Neutrophil (primary cell): Measurements from ENCODE around the gene WARS2.

ENCODE experiments used
- H3K27ac ChIP-seq: fragments of 200-600 bp; sonication (generic); 2 replicates; pipeline ENCODE4 v1.5.1; 2016; ENCODE audit warnings: mild to moderate bottlenecking, moderate library complexity
- H3K27me3 ChIP-seq: fragments of 200-600 bp; sonication (generic); 2 replicates; pipeline ENCODE4 v1.6.0; 2016; ENCODE audit warnings: mild to moderate bottlenecking
- H3K36me3 ChIP-seq: fragments of 200-600 bp; sonication (generic); 2 replicates; pipeline ENCODE4 v1.5.1; 2017
- H3K4me1 ChIP-seq, 2 experiments: fragments of 200-600 bp in 1 of 2; sonication (generic) in 1 of 2; 1 replicate in 1 of 2; 2 replicates in 1 of 2; pipeline versions ENCODE4 v1.5.1 to v1.6.1; 2013 to 2016; ENCODE audit warnings: low read depth in 1 of 2, low read length in 1 of 2, mild to moderate bottlenecking in 1 of 2, moderate library complexity in 1 of 2; ENCODE audit not compliant: control insufficient read depth in 1 of 2, insufficient read depth in 1 of 2
- H3K4me3 ChIP-seq, 2 experiments: fragments of 200-600 bp in 1 of 2; sonication (generic) in 1 of 2; 1 replicate in 1 of 2; 2 replicates in 1 of 2; pipeline ENCODE4 v1.5.1; 2013 to 2016; ENCODE audit warnings: low read depth in 1 of 2, low read length in 1 of 2, mild to moderate bottlenecking in 1 of 2, moderate library complexity in 1 of 2
- H3K9me3 ChIP-seq: fragments of 200-600 bp; sonication (generic); 2 replicates; pipeline ENCODE4 v1.5.1; 2016
- TF ChIP-seq, protein P1 (sequence below): fragments of 200-600 bp; sonication (generic); IDR thresholded peaks from 2 replicates; pipeline ENCODE4 v1.5.1; 2016; ENCODE audit warnings: antibody characterized with exemption

Gene WARS2

DNA sequence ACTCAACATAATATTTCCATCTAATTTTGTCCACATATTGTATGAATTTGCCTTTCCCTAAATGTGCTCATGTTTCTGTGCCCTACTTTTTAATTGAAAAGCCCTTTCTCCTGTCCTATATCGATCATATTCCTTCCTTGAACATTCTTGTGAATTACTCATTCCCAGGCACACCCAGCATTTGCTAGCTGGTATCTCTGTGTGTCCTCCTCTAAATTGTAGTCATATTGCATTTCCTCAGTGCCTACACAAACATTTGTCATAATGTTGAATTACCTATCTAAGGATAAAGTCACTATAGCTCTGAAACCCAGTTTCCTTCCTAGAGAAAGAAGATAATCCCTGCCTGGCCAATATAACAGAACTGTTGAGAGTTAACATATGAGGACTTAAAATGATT, 112.7 kb downstream of the WARS2 start:
- TF ChIP-seq, protein P1, sequence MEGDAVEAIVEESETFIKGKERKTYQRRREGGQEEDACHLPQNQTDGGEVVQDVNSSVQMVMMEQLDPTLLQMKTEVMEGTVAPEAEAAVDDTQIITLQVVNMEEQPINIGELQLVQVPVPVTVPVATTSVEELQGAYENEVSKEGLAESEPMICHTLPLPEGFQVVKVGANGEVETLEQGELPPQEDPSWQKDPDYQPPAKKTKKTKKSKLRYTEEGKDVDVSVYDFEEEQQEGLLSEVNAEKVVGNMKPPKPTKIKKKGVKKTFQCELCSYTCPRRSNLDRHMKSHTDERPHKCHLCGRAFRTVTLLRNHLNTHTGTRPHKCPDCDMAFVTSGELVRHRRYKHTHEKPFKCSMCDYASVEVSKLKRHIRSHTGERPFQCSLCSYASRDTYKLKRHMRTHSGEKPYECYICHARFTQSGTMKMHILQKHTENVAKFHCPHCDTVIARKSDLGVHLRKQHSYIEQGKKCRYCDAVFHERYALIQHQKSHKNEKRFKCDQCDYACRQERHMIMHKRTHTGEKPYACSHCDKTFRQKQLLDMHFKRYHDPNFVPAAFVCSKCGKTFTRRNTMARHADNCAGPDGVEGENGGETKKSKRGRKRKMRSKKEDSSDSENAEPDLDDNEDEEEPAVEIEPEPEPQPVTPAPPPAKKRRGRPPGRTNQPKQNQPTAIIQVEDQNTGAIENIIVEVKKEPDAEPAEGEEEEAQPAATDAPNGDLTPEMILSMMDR: no peak

DNA sequence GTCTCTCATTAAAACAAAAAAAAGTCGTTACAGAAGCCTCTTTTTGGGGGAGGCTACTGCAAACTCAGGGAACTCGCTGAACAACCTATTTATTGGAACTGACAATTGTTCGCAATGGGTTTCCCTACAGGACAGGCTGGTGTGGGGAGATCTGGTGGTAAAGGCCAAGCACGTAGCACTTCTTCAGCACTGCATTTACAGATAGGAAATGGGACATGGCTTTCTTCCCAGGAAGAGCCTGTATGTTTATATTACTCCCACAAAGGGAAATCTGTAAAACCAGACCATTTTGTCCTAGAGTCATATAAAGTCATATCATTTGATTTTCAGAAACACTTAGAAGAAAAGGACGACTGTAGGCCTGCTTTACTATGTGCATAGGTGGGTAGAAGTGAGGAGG, 113.5 kb downstream of the WARS2 start:
- TF ChIP-seq, protein P1: no peak
- H3K27ac ChIP-seq: no peak overlapping the region
- no peaks in the 10 kb centered on the region for H3K36me3 ChIP-seq
- H3K27me3 ChIP-seq: no peaks in the 10 kb centered on the region
- no peaks in the 10 kb centered on the region for H3K9me3 ChIP-seq
- H3K4me1 ChIP-seq: no peaks in the 10 kb centered on the region
- no peak overlapping the region for H3K4me3 ChIP-seq

More for the DNA sequence above, 112.7 kb downstream of the WARS2 start:
- Histone ChIP-seq H3K27me3 (no peaks in the 10 kb centered on the region), H3K4me3 (no peak overlapping the region), H3K4me1 (no peaks in the 10 kb centered on the region), H3K9me3 (no peaks in the 10 kb centered on the region), H3K27ac (no peak overlapping the region), H3K36me3 (no peaks in the 10 kb centered on the region)

DNA sequence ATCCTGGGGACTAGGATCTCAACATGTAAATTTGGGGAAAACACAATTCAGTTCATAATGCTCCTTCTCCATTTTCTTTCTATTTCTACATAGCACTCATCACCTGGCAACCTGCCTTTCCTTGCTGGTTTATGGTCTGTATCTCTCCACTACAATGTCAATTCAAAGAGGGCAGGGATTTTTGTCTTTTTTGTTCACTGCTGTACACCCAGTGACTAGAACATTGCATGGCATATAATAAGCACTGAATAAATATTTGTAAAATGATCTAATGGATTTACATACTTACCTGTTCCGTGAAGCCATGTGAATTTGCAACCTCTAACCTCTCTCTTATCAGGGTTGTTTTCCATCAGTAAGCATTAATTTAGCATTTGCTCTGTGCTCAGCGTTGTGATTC, 124.9 kb downstream of the WARS2 start:
- Histone ChIP-seq H3K9me3 (no peaks in the 10 kb centered on the region), H3K4me3 (no peak overlapping the region)
- TF ChIP-seq, protein P1: no peak

DNA sequence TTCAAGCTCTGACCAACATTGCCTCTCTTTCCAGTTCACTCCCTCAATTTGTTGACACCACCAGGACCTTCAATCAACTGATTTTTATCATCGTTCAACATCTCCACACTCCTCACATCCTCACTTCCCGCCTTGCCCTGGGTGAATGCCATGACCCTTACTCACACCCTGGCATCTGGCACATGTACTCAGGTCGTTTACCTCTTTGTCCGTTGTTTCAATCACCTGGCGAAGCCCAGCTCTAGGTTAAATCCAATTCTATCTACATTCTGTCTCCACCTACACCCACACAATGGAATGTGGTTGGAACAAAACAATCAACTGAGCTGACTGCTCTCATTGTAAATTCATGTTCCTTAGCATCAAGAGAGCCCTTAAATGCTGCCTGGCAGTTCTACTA, 128.1 kb downstream of the WARS2 start:
- H3K27ac ChIP-seq: no peak overlapping the region
- H3K27me3 ChIP-seq: peaks cover 60% of the 10 kb centered on the region
- no peaks in the 10 kb centered on the region for H3K9me3 ChIP-seq
- TF ChIP-seq, protein P1: no peak
- H3K4me1 ChIP-seq: no peaks in the 10 kb centered on the region
- H3K4me3 ChIP-seq: no peak overlapping the region
- no peaks in the 10 kb centered on the region for H3K36me3 ChIP-seq

More for the DNA sequence above, 124.9 kb downstream of the WARS2 start:
- Histone ChIP-seq H3K4me1 (no peaks in the 10 kb centered on the region), H3K27ac (no peak overlapping the region), H3K27me3 (peaks cover 28% of the 10 kb centered on the region), H3K36me3 (no peaks in the 10 kb centered on the region)

DNA sequence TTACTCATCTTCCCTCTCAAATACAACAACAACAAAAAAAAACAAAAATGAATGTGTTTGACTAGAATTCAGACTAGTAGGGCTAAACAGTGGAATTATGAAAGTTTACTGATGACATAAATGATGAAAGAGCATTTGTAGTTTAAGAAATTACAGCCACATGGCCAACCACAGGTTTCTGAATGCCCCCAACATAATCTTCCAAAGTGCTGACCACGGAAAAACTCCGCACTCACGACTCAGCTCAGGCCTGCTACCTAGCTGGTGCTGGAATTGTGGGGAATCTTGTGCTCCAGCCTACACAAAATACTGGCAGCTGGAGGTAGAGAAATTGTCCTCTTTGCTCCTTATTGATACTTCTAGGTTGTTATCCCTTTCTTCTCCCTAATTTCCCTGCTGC, 128.7 kb downstream of the WARS2 start:
- Histone ChIP-seq H3K4me1 (no peaks in the 10 kb centered on the region), H3K9me3 (no peaks in the 10 kb centered on the region), H3K36me3 (no peaks in the 10 kb centered on the region), H3K27ac (no peak overlapping the region), H3K27me3 (peaks cover 66% of the 10 kb centered on the region), H3K4me3 (no peak overlapping the region)
- TF ChIP-seq, protein P1: no peak

DNA sequence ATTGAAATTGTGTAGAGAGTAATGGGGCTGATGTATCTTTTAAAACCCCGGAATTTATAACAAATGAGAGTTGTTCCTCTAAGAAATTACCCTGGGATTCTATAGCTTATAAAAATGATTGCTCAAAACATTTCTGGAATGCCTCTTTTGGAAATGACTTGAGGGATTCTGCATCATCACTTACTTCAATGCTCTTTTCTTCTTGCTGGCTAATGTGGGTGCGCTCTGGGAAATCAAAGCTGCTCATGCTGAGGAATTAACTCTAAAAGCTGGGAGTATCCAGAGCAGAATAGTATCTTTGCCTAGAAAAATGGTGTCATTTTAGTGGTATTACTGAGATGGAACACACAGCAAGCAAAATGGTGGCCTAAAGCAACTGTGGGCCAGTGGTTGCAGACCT, 129.3 kb downstream of the WARS2 start:
- Histone ChIP-seq H3K9me3 (no peaks in the 10 kb centered on the region), H3K27me3 (peaks cover 72% of the 10 kb centered on the region), H3K27ac (no peak overlapping the region), H3K36me3 (no peaks in the 10 kb centered on the region), H3K4me3 (no peak overlapping the region), H3K4me1 (no peaks in the 10 kb centered on the region)
- TF ChIP-seq, protein P1: no peak
